GM19467 (cell line): Measurements from ENCODE around the gene AKT3.
"Not testable (repeated sequence)": the region's sequence is repeated elsewhere in the genome, so short reads cannot be mapped to it uniquely, and the experiment has no call there.

Experiments used
- ATAC-seq: cut with Tn5 transposase; IDR thresholded peaks from one replicate; pipeline ENCODE4 v1.9.1; 2021; ENCODE audit warnings: mild to moderate bottlenecking, moderate library complexity; ENCODE audit not compliant: unreplicated experiment

The AKT3 gene

GRCh38 chr1:243850202-243850451 is at the start of gene AKT3:
AKT3 (minus strand) TSS chr1:243850243; CDS start chr1:243843170, 7,073 bp downstream.
- ATAC-seq: peak; percentile 53

DNA sequence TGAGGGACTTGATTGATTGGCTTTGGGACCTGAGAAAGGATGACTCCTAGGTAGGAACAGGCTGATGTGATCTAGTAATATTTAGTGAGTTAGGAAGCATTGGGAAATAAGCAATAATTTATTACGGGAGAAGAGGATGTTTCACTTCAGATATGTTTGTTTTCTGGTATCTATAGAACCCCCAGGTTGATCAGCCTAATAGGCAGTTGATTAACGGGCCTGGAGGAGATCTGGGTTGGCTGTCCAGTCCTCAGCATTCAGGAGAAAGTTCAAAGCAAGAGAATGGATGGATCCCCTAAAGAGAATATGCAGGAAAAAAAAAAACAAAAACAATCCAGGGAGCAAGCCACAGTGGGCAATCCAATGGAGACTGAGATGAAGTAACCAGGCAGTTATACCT is 48.2 kb upstream of the AKT3 start:
- no peak for ATAC-seq

DNA sequence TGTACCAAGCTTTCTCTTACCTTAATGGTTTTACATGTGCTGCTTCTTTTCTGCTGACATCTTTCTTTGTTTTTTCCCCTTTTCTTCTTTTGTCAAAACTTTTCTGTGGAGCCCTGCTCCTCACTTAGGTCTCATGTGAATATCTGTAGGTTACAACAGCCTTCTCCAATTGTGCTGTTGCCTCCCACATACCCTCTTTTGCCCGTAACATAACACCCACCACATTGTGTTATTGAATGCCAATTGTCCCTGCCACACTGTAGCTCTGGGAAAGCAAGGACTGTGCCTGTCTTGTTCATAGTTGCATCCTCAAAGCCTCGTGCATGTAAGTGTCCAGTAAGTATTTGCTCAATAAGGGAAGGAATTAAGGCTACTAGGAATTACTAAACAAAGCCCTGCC is 46.3 kb upstream of the AKT3 start:
- no peak for ATAC-seq

DNA sequence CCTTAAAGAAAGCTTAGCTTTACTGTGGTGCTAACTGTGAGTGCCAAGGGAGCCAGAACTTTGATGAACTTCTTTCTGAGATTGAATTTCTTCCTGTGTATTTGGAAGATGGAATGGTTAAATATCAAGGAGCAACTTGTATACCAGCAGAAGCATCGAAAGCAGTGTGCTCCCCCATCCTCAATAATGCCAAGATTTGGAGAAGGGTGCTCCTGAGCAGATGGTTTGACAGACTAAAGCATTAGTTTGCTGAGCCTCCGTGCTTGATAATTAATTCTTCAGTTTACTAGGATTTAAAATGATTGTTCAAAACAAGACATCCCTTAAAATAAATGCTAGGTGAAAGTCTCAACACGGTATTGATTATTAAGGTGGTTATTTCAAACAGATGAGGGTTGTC is 42.4 kb upstream of the AKT3 start:
- ATAC-seq: no peak

- ATAC-seq: no peak
Observed at GRCh38 chr1:243890576-243890975, 40.5 kb upstream of the AKT3 start.

- ATAC-seq: no peak
Observed at GRCh38 chr1:243885806-243886205, 35.8 kb upstream of the AKT3 start.

GRCh38 chr1:243884603-243885002 is 34.6 kb upstream of the AKT3 start:
- no peak for ATAC-seq

DNA sequence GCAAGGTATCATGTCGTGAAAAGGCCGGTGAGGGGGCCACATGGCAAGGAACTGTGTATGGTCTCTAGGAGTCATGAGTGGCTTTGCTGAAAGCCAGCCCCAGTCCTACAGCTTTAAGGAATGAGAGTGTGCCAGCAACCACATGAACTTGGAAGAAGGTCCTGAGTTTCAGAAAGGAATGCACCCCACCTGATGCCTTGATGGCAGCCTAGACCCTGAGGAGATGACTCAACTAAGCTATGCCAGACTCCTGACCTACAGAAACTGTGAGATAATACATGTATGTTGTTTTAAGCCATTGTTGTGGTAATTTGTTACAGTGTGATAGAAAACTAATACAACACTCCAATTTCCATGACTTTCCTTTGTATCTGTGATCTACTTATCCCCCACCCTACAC is 33.5 kb upstream of the AKT3 start:
- ATAC-seq: no peak

DNA sequence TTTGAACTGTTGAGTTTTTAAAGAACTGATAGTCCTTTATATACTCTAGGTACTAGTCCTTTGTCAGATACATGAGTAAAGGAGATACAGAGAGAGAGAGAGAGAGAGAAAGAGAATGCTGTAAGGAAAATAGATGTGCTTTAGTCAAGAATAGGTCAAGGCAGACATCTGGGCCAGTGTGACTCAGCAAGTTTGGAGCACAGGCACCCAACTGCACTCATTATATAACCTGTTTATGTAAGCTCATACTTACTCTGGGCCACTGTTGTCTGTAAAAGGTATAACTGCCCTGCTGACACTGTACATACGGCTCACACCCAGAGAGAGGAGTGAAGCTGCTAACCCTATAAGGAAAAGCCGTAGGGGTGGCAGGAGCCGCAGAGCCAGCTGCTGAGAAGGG is 32.2 kb upstream of the AKT3 start:
- ATAC-seq: no peak

DNA sequence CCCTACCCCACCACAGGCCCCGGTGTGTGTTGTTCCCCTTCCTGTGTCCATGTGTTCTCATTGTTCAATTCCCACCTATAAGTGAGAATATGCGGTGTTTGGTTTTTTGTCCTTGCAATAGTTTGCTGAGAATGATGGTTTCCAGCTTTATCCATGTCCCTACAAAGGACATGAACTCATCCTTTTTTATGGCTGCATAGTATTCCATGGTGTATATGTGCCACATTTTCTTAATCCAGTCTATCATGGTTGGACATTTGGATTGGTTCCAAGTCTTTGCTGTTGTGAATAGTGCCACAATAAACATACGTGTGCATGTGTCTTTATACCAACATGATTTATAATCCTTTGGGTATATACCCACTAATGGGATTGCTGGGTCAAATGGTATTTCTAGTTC is 27.0 kb upstream of the AKT3 start:
- not testable (repeated sequence) for ATAC-seq

- no peak for ATAC-seq
Observed at GRCh38 chr1:243855616-243856318, 5.7 kb upstream of the AKT3 start.

GRCh38 chr1:243851765-243852164 is 1.7 kb upstream of the AKT3 start:
- ATAC-seq: no peak

DNA sequence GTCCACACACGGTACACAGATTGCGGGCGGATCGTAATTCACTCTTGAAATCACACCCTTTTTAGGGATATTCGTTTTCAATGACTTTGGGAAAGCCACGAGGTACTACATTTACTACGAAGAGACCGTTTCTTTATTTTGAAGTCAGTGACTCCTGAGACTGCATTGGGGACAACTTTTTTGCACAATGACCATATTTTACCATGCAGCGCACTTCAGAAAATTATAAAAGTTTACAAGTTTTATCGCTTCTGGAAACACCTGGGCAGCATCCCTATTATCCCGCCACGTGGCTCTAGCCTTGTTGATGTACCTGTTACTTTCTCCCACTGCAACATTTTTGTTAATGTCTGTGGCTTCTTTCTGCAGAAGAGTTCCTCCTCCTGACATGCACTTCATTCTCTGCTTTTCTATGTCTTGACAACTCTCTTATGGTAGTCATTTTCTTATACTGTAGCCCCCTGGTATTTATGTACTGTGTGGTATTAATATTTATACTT is 1.3 kb upstream of the AKT3 start:
- ATAC-seq: no peak

DNA sequence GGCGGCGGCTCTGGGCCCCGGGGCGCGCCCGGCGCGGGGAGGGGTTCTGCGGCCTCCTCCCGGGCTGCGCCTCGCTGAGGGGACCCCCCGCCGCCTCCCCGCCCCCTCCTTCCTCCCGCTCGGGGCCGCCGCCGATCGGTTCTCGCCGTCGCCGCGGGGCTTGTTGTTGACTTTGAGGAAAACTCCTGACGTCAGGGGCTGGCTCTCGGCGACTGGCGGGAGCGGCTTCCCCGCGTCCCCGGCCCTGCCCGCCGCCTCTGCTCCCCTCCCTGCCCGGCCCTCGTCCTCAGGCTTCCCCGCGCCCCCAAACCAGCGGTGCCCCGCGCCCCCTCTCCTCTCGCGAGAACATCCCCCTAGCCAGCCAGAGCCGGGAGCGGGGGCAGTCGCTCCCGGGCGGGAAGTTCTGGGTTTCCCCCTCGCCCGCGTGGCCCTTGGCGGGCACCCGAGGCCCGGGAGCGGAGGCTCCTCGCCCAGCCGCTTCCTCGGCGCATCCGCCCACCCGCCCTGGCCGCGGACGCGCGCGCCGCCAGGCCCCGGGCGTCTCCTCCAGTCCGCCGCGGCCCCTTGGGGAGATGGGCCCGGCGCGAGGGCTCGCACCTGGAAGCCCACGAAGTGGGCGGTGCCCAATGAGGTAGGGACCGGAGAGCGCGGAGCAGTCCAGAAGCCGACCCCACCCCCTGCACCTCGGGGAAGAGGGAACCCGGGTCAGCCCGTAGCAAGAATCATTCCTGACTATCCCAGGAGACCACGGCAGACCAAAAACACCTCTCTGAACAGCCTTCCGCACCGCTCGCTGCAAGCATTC is 611 bp upstream of the AKT3 start:
- ATAC-seq: peak; percentile 42

- ATAC-seq: no peak
Observed at GRCh38 chr1:243849421-243850201, 432 bp downstream of the AKT3 start.

GRCh38 chr1:243848858-243849420 is 1.1 kb downstream of the AKT3 start:
- no peak for ATAC-seq

GRCh38 chr1:243848165-243848857 is 1.7 kb downstream of the AKT3 start:
- ATAC-seq: no peak

DNA sequence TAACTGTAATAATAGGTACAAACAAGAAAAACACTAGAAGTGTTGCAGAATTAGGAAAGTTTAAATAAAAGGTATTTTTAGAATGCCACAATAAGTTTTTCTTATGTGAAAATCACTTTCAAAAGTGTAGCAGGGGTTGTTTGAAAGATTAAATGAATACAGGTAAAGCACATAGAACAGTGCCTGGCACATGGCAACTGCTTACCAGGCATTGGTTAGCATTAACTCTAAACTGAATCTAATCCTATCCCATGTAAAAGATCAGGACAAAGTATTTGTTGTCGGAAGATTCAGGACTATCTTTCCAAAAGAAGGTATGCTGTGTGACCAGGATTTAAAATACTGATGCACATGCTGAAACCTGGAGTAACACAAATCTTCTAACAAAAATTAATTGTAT is 3.3 kb downstream of the AKT3 start:
- ATAC-seq: no peak

- ATAC-seq: no peak
Observed at GRCh38 chr1:243845888-243846287, 4.2 kb downstream of the AKT3 start.

- no peak for ATAC-seq
Observed at GRCh38 chr1:243844186-243844585, 5.9 kb downstream of the AKT3 start.

DNA sequence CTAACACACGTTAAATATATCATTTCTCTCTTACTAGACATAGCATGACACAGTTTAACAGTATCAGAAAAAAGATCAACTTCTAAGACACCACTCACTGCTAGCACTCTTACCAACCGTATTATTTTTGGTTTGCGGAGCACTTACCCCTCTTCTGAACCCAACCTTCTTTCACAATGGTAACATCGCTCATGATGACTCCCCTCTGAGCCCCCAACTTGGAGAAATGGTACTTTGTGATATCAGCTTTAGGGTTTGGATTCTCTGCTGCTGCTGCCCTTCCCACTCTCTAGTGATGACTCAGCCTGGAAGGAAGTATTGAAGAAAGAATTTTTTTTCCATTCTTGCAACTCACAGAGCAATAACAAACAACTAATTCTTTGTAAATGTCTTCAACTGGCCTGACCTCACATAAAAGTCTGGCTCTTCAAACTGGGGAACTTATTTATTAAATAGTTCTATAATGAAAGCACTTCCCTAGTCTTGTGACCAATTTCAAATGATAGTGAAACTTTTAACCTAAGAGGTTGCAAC is 7.0 kb downstream of the AKT3 start:
- no peak for ATAC-seq
